Measurements from ENCODE around the gene SCGB2A2. TPM values are rescaled to one million over a fixed set of nuclear protein-coding genes. Genes with fewer than 3 reads are reported as not detected.
A peak's percentile ranks its signal among the peaks of the same experiment; 100 is the strongest.

Gene SCGB2A2
- total RNA-seq (ENCODE audit: low replicate concordance), result not detected in 2 replicates
- long read RNA-seq, result 0 reads

GRCh38 chr11:62269654-62270278 is at the start of gene SCGB2A2:
TSS of gene SCGB2A2 (plus strand) at chr11:62270158. CDS start at chr11:62270217, 59 bp downstream.
- H3K4me1 Mint-ChIP-seq (ENCODE audit: unreplicated experiment), result no peaks in the 10 kb centered on the region
- H3K4me3 Mint-ChIP-seq, result no peak within 1 kb of the TSS
- H3K36me3 Mint-ChIP-seq, result no peaks in the 10 kb centered on the region
- peak; percentile 34 for TF ChIP-seq CTCF (conservative IDR thresholded peaks at IDR 0.05)
- peaks cover 25% of the 10 kb centered on the region for H3K27me3 Mint-ChIP-seq
- DNase-seq (ENCODE audit: extremely low spot score, unreplicated experiment), result no peak
- H3K9me3 Mint-ChIP-seq, result no peaks in the 10 kb centered on the region
- H3K27ac Mint-ChIP-seq, result no peak within 1 kb of the TSS

- Mint-ChIP-seq H3K27me3 (peaks cover 7% of the 10 kb centered on the region), H3K9me3 (peaks cover 17% of the 10 kb centered on the region), H3K4me1 (ENCODE audit: unreplicated experiment) (no peaks in the 10 kb centered on the region), H3K27ac (no peak overlapping the region), H3K36me3 (peaks cover 5% of the 10 kb centered on the region), H3K4me3 (no peak overlapping the region)
- DNase-seq (ENCODE audit: extremely low spot score, unreplicated experiment), result no peak
- TF ChIP-seq CTCF (conservative IDR thresholded peaks at IDR 0.05), result no peak
Observed at GRCh38 chr11:62221498-62221897, 48.5 kb upstream of the SCGB2A2 start.

- no peak overlapping the region for H3K4me3 Mint-ChIP-seq
- H3K4me1 Mint-ChIP-seq (ENCODE audit: unreplicated experiment), result no peaks in the 10 kb centered on the region
- peaks cover 5% of the 10 kb centered on the region for H3K36me3 Mint-ChIP-seq
- H3K9me3 Mint-ChIP-seq, result peaks cover 17% of the 10 kb centered on the region
- DNase-seq (ENCODE audit: extremely low spot score, unreplicated experiment), result no peak
- no peak overlapping the region for H3K27ac Mint-ChIP-seq
- peaks cover 3% of the 10 kb centered on the region for H3K27me3 Mint-ChIP-seq
- TF ChIP-seq CTCF (conservative IDR thresholded peaks at IDR 0.05), result no peak
Observed at GRCh38 chr11:62223095-62223494, 46.9 kb upstream of the SCGB2A2 start.

- no peaks in the 10 kb centered on the region for H3K9me3 Mint-ChIP-seq
- no peak for DNase-seq (ENCODE audit: extremely low spot score, unreplicated experiment)
- no peak overlapping the region for H3K4me3 Mint-ChIP-seq
- peaks cover 52% of the 10 kb centered on the region for H3K27me3 Mint-ChIP-seq
- no peak for TF ChIP-seq CTCF (conservative IDR thresholded peaks at IDR 0.05)
- H3K4me1 Mint-ChIP-seq (ENCODE audit: unreplicated experiment), result no peaks in the 10 kb centered on the region
- no peaks in the 10 kb centered on the region for H3K36me3 Mint-ChIP-seq
- no peak overlapping the region for H3K27ac Mint-ChIP-seq
Observed at GRCh38 chr11:62233730-62234129, 36.2 kb upstream of the SCGB2A2 start.

GRCh38 chr11:62236187-62236586 is 33.8 kb upstream of the SCGB2A2 start:
- H3K27me3 Mint-ChIP-seq, result peaks cover 60% of the 10 kb centered on the region
- no peak overlapping the region for H3K27ac Mint-ChIP-seq
- no peak for TF ChIP-seq CTCF (conservative IDR thresholded peaks at IDR 0.05)
- H3K36me3 Mint-ChIP-seq, result no peaks in the 10 kb centered on the region
- H3K9me3 Mint-ChIP-seq, result no peaks in the 10 kb centered on the region
- no peak overlapping the region for H3K4me3 Mint-ChIP-seq
- DNase-seq (ENCODE audit: extremely low spot score, unreplicated experiment), result no peak
- no peaks in the 10 kb centered on the region for H3K4me1 Mint-ChIP-seq (ENCODE audit: unreplicated experiment)
